ENCODE measurements around the gene SERPINB1. TPM values are rescaled to one million over a fixed set of nuclear protein-coding genes. Genes with fewer than 3 reads are reported as not detected.

The SERPINB1 gene
- total RNA-seq, 2 donors from 2014 or later, result 41.0 to 62.3 TPM

- no peak for TF ChIP-seq CTCF (IDR thresholded peaks at IDR 0.05)
- DNase-seq (ENCODE audit: low spot score) (no peak), ATAC-seq (ENCODE audit: insufficient number of reproducible peaks, low FRiP score, low read depth) (no peak)
- Histone ChIP-seq H3K4me1 (ENCODE audit: control insufficient read depth in 1 of 2, low read depth in 2 of 2) (peaks cover 24 to 26% of the 10 kb centered on the region in 2 donors), H3K27ac (peak overlapping the region in 1 of 2 donors; percentile 89), H3K27me3 (replicated peaks; ENCODE audit: insufficient read depth) (no peaks in the 10 kb centered on the region), H3K9me3 (no peaks in the 10 kb centered on the region), H3K4me3 (no peak overlapping the region), H3K36me3 (no peaks in the 10 kb centered on the region)
Observed at GRCh38 chr6:2852921-2853322, 11.3 kb upstream of the SERPINB1 start.

DNA sequence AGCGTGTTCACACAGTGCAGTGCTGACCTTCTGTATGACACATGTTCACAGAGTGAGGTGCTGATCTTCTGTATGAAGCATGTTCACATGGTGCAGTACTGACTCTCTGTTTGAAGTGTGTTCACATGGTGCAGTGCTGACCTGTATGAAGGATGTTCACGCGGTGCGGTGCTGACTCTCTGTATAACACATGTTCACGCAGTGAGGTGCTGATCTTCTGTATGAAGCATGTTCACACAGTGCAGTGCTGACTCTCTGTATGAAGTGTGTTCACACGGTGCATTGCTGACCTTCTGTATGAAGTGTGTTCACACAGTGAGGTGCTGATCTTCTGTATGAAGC, 10.8 kb upstream of the SERPINB1 start:
- Histone ChIP-seq H3K9me3 (no peaks in the 10 kb centered on the region), H3K27ac (no peak overlapping the region), H3K36me3 (no peaks in the 10 kb centered on the region), H3K4me1 (ENCODE audit: control insufficient read depth in 1 of 2, low read depth in 2 of 2) (peaks cover 21 to 26% of the 10 kb centered on the region in 2 donors), H3K4me3 (no peak overlapping the region), H3K27me3 (replicated peaks; ENCODE audit: insufficient read depth) (no peaks in the 10 kb centered on the region)
- DNase-seq (ENCODE audit: low spot score), result no peak
- no peak for ATAC-seq (ENCODE audit: insufficient number of reproducible peaks, low FRiP score, low read depth)
- no peak for TF ChIP-seq CTCF (IDR thresholded peaks at IDR 0.05)

GRCh38 chr6:2851727-2852513, 10.3 kb upstream of the SERPINB1 start:
- H3K27ac ChIP-seq, result peak overlapping the region in 1 of 2 donors; percentile 46
- H3K4me1 ChIP-seq (ENCODE audit: control insufficient read depth in 1 of 2, low read depth in 2 of 2), result peaks cover 16 to 27% of the 10 kb centered on the region in 2 donors
- DNase-seq (ENCODE audit: low spot score) (no peak), ATAC-seq (ENCODE audit: insufficient number of reproducible peaks, low FRiP score, low read depth) (no peak)
- no peak for TF ChIP-seq CTCF (IDR thresholded peaks at IDR 0.05)
- no peaks in the 10 kb centered on the region for H3K9me3 ChIP-seq
- H3K27me3 ChIP-seq (replicated peaks; ENCODE audit: insufficient read depth), result no peaks in the 10 kb centered on the region
- H3K36me3 ChIP-seq, result no peaks in the 10 kb centered on the region
- H3K4me3 ChIP-seq, result no peak overlapping the region

DNA sequence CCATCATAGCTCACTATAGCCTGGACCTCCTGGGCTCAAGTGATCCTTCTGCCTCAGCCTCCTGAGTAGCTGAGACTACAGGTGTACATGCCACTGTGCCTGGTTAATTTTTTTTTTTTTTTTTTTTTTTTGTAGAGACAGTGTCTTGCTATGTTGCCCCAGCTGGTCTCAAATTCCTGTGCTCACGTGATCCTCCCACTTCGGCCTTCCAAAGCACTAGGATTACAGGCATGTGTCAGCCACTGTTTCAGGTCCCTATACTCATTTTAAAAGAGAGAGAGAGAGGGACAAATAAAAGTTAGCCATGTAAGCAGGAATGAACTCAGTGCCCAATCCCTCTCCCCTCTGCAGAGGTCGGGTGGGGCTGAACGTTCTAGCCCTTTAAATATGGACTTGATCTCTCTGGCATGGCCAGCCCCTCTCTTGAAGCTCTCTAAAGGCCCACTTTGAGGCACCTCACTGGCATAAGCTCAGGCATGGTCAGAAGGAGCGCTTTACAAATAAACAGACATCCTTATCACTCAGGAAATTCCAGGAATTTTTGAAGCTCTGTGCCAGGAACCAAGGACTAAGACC, 9.0 kb upstream of the SERPINB1 start:
- ATAC-seq (ENCODE audit: insufficient number of reproducible peaks, low FRiP score, low read depth) (no peak), DNase-seq (ENCODE audit: low spot score) (no peak)
- Histone ChIP-seq H3K27ac (peak overlapping the region; percentile 50 to 59), H3K4me1 (ENCODE audit: control insufficient read depth in 1 of 2, low read depth in 2 of 2) (peaks cover 16 to 29% of the 10 kb centered on the region in 2 donors), H3K4me3 (no peak overlapping the region), H3K27me3 (replicated peaks; ENCODE audit: insufficient read depth) (no peaks in the 10 kb centered on the region), H3K9me3 (no peaks in the 10 kb centered on the region), H3K36me3 (no peaks in the 10 kb centered on the region)
- no peak for TF ChIP-seq CTCF (IDR thresholded peaks at IDR 0.05)

DNA sequence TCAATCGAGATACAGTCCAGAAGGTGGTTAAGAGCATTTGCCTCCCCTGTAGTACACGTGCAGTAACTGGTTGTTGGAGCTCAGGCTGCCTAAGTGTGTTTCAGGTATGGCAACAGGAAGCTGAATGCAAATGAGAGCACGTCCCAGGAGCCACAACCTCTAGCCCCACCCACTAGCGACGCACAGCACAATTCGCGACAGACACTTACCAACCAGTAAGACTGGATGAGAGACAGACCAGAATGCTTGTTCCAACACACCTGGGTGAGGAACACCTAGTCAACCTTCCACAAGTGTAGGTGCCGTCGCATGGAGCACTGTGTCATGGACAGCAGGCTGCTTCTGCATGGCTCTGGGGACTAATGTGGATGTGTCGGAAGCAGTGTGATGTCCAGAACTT, 7.2 kb upstream of the SERPINB1 start:
- peaks cover 10 to 24% of the 10 kb centered on the region in 2 donors for H3K4me1 ChIP-seq (ENCODE audit: control insufficient read depth in 1 of 2, low read depth in 2 of 2)
- no peak for ATAC-seq (ENCODE audit: insufficient number of reproducible peaks, low FRiP score, low read depth)
- no peak overlapping the region for H3K4me3 ChIP-seq
- no peak for DNase-seq (ENCODE audit: low spot score)
- no peaks in the 10 kb centered on the region for H3K27me3 ChIP-seq (replicated peaks; ENCODE audit: insufficient read depth)
- no peak for TF ChIP-seq CTCF (IDR thresholded peaks at IDR 0.05)
- H3K36me3 ChIP-seq, result no peaks in the 10 kb centered on the region
- no peak overlapping the region for H3K27ac ChIP-seq
- H3K9me3 ChIP-seq, result no peaks in the 10 kb centered on the region
